Right lobe of liver (tissue), 4 donors: ENCODE measurements around the gene ERC1.

Experiments
- POLR2A ChIP-seq: fragments of 450-650 bp; IDR thresholded peaks from one replicate; pipeline ENCODE4 v1.6.1; 2017; ENCODE audit warnings: antibody characterized with exemption, mild to moderate bottlenecking
- TF ChIP-seq, protein P1 (sequence below), 4 donors: fragments of 200-600 bp in 3 of 4; fragments of 450-650 bp in 1 of 4; IDR thresholded peaks; one replicate each; pipeline versions ENCODE4 v1.5.1 to v1.8.0; 2016 to 2022; ENCODE audit warnings: antibody characterized with exemption in 4 of 4, mild to moderate bottlenecking in 2 of 4
- donor health status: DM: no; HTN: no; CAD: no.
- donor health status: DM: no; HTN: no; CAD: no.
- donor health status: DM: no; HTN: yes; CAD: no.

DNA sequence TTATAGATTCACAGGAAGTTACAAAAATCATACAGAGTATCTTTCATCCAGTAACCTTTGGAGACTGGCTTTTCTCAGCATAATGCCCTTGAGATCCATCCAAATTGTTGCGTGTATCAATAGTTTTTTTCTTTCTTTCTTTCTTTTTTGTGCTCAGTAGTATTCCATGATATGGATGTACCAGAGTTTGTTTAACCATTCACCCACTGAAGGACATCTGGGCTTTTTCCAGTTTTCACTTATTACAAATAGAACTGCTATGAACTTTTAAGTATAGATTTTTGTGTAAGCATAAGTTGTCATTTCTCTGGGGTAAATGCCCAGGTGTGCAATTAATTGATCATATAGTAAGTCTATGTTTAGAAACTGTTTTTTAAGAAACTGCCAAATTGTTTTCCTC, 524.0 kb downstream of the ERC1 start:
- TF ChIP-seq, protein P1, sequence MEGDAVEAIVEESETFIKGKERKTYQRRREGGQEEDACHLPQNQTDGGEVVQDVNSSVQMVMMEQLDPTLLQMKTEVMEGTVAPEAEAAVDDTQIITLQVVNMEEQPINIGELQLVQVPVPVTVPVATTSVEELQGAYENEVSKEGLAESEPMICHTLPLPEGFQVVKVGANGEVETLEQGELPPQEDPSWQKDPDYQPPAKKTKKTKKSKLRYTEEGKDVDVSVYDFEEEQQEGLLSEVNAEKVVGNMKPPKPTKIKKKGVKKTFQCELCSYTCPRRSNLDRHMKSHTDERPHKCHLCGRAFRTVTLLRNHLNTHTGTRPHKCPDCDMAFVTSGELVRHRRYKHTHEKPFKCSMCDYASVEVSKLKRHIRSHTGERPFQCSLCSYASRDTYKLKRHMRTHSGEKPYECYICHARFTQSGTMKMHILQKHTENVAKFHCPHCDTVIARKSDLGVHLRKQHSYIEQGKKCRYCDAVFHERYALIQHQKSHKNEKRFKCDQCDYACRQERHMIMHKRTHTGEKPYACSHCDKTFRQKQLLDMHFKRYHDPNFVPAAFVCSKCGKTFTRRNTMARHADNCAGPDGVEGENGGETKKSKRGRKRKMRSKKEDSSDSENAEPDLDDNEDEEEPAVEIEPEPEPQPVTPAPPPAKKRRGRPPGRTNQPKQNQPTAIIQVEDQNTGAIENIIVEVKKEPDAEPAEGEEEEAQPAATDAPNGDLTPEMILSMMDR (IDR thresholded peaks at IDR 0.05) = no peak
- TF ChIP-seq POLR2A = no peak
